ENCODE data around the gene ZSWIM5. TPM values are rescaled to one million over a fixed set of nuclear protein-coding genes. Genes with fewer than 3 reads are reported as not detected.
"Not testable (repeated sequence)": the region's sequence is repeated elsewhere in the genome, so short reads cannot be mapped to it uniquely, and the experiment has no call there.

The ZSWIM5 gene
- total RNA-seq, 3 donors from 2014 or later, result 1.6 to 4.5 (median 3.3) TPM

- intact Hi-C loops (cut with DNase I; ENCODE audit: low total_unique reads), result no loop called here
- TF ChIP-seq CTCF (IDR thresholded peaks at IDR 0.05), result no peak
- H3K27me3 ChIP-seq, result no peaks in the 10 kb centered on the region
- H3K27ac ChIP-seq, result no peak overlapping the region
- no peaks in the 10 kb centered on the region for H3K36me3 ChIP-seq
- peaks cover 0 to 5% of the 10 kb centered on the region in 2 donors for H3K9me3 ChIP-seq
- no peak for DNase-seq (ENCODE audit: low spot score in 2 of 2)
- H3K4me3 ChIP-seq, result no peak overlapping the region
- no peaks in the 10 kb centered on the region for H3K4me1 ChIP-seq
Observed at GRCh38 chr1:45111239-45111638, 95.2 kb downstream of the ZSWIM5 start.

GRCh38 chr1:45107782-45108181, 98.6 kb downstream of the ZSWIM5 start:
- TF ChIP-seq CTCF (IDR thresholded peaks at IDR 0.05), result no peak
- no peak for TF ChIP-seq POLR2AphosphoS5 (IDR thresholded peaks at IDR 0.05)
- no peak for TF ChIP-seq POLR2A (IDR thresholded peaks at IDR 0.05)
- intact Hi-C loops (cut with DNase I; ENCODE audit: low total_unique reads), result no loop called here
- DNase-seq (ENCODE audit: low spot score in 2 of 2), result no peak

GRCh38 chr1:45106864-45107263, 99.5 kb downstream of the ZSWIM5 start:
- H3K27ac ChIP-seq; H3K9me3 ChIP-seq; DNase-seq (ENCODE audit: low spot score in 2 of 2); H3K27me3 ChIP-seq; H3K4me1 ChIP-seq; intact Hi-C loops (cut with DNase I; ENCODE audit: low total_unique reads); H3K36me3 ChIP-seq; H3K4me3 ChIP-seq: not testable (repeated sequence)

More at GRCh38 chr1:45107782-45108181, 98.6 kb downstream of the ZSWIM5 start:
- Histone ChIP-seq H3K27ac (no peak overlapping the region), H3K4me3 (no peak overlapping the region), H3K27me3 (no peaks in the 10 kb centered on the region), H3K9me3 (peaks cover 0 to 5% of the 10 kb centered on the region in 2 donors), H3K4me1 (no peaks in the 10 kb centered on the region), H3K36me3 (no peaks in the 10 kb centered on the region)

GRCh38 chr1:45106156-45106545, 100.3 kb downstream of the ZSWIM5 start:
- intact Hi-C loops (cut with DNase I; ENCODE audit: low total_unique reads); H3K27me3 ChIP-seq; DNase-seq (ENCODE audit: low spot score in 2 of 2); H3K4me3 ChIP-seq; H3K4me1 ChIP-seq; H3K9me3 ChIP-seq; H3K27ac ChIP-seq; H3K36me3 ChIP-seq: not testable (repeated sequence)

- H3K4me3 ChIP-seq; DNase-seq (ENCODE audit: low spot score in 2 of 2); H3K36me3 ChIP-seq; intact Hi-C loops (cut with DNase I; ENCODE audit: low total_unique reads); H3K27me3 ChIP-seq; H3K4me1 ChIP-seq; H3K27ac ChIP-seq; H3K9me3 ChIP-seq: not testable (repeated sequence)
Observed at GRCh38 chr1:45105486-45106155, 100.8 kb downstream of the ZSWIM5 start.

GRCh38 chr1:45103534-45103933, 102.9 kb downstream of the ZSWIM5 start:
- H3K36me3 ChIP-seq, result no peaks in the 10 kb centered on the region

More at GRCh38 chr1:45103534-45103933, 102.9 kb downstream of the ZSWIM5 start:
- H3K4me3 ChIP-seq, result no peak overlapping the region
- no peaks in the 10 kb centered on the region for H3K9me3 ChIP-seq
- intact Hi-C loops (cut with DNase I; ENCODE audit: low total_unique reads), result no loop called here
- H3K27ac ChIP-seq, result no peak overlapping the region
- no peak for DNase-seq (ENCODE audit: low spot score in 2 of 2)
- no peaks in the 10 kb centered on the region for H3K27me3 ChIP-seq
- H3K4me1 ChIP-seq, result no peaks in the 10 kb centered on the region
- no peak for TF ChIP-seq POLR2AphosphoS5 (IDR thresholded peaks at IDR 0.05)
- TF ChIP-seq CTCF (IDR thresholded peaks at IDR 0.05), result no peak
- TF ChIP-seq POLR2A (IDR thresholded peaks at IDR 0.05), result no peak

All from breast epithelium (tissue), 4 donors.